SJSA1 (cell line): Measurements from ENCODE around the gene CDC45. TPM values are rescaled to one million over a fixed set of nuclear protein-coding genes. Genes with fewer than 3 reads are reported as not detected.
A peak's percentile ranks its signal among the peaks of the same experiment; 100 is the strongest.
"Not testable (repeated sequence)": the region's sequence is repeated elsewhere in the genome, so short reads cannot be mapped to it uniquely, and the experiment has no call there.

Experiments
- DNase-seq, 2 experiments: peaks; one replicate each; pipeline ENCODE4 v3.0.0-alpha.2; 2015 to 2020; ENCODE audit warnings: low spot score in 2 of 2, low read depth in 1 of 2
- H3K27ac ChIP-seq: fragments of 250-450 bp; sonication (Bioruptor Pico); 2 replicates; pipeline ENCODE4 v1.5.1; 2020; ENCODE audit warnings: mild to moderate bottlenecking, moderate library complexity
- H3K27me3 ChIP-seq: fragments of 250-450 bp; sonication (Bioruptor Pico); replicated peaks from 2 replicates; pipeline ENCODE4 v1.5.1; 2020; ENCODE audit warnings: mild to moderate bottlenecking, moderate library complexity
- H3K36me3 ChIP-seq: fragments of 250-450 bp; sonication (Bioruptor Pico); 2 replicates; pipeline ENCODE4 v1.5.1; 2020; ENCODE audit warnings: mild to moderate bottlenecking
- H3K4me1 ChIP-seq: fragments of 250-450 bp; sonication (Bioruptor Pico); replicated peaks from 2 replicates; pipeline ENCODE4 v1.6.1; 2021; ENCODE audit warnings: mild to moderate bottlenecking
- H3K4me3 ChIP-seq: fragments of 250-450 bp; sonication (Bioruptor Pico); 2 replicates; pipeline ENCODE4 v1.5.1; 2020; ENCODE audit warnings: mild to moderate bottlenecking
- H3K9me3 ChIP-seq: fragments of 250-450 bp; sonication (Bioruptor Pico); replicated peaks from 2 replicates; pipeline ENCODE4 v1.5.1; 2020; ENCODE audit warnings: mild to moderate bottlenecking
- total RNA-seq: library from RNA; depleted of rRNA; stranded (reverse); fragments of >200 nt; shearing (Covaris generic); gene quantifications from 2 replicates; pipeline ENCODE4 v1.2.3, GENCODE V29; 2014; rRNA removed

The CDC45 gene, protein sequence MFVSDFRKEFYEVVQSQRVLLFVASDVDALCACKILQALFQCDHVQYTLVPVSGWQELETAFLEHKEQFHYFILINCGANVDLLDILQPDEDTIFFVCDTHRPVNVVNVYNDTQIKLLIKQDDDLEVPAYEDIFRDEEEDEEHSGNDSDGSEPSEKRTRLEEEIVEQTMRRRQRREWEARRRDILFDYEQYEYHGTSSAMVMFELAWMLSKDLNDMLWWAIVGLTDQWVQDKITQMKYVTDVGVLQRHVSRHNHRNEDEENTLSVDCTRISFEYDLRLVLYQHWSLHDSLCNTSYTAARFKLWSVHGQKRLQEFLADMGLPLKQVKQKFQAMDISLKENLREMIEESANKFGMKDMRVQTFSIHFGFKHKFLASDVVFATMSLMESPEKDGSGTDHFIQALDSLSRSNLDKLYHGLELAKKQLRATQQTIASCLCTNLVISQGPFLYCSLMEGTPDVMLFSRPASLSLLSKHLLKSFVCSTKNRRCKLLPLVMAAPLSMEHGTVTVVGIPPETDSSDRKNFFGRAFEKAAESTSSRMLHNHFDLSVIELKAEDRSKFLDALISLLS
- 59.6 and 72.5 TPM in 2 replicates for total RNA-seq

DNA sequence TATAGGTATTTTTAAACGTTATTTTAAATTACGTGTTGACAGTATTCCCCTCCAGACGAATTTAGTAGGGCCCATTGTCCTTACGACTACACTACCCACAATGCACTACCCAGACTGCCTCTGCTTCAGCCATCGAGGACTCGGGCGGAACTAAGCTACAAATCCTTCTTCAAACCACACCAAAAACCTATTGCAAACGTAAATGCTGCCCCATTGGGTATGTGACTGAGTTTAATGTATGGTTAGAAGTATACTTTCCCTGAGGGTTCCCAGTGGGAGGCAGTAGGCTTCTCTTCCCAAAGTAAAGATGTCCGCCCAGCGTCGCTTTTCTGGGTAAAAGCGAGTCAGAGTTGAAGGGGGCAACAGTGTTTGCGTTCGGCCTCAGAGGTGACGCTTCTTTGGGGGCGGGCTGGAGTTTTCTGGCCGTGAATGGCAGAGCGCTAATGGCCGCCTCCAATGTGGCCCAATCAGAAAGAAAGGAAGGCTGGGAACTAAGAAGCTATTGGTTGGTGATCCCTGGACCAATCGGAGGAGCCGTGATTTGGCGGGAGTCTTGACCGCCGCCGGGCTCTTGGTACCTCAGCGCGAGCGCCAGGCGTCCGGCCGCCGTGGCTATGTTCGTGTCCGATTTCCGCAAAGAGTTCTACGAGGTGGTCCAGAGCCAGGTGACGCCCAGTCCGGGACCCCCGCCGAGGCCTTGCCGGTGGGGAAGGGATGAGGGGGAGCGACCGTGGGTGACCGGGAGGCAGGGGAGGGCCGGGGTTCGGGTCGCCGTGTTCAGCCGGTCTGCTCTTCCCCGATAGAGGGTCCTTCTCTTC lies at the start of gene CDC45:
Gene CDC45 (plus strand): TSS at position 566 of the 818 bp plus-strand sequence. CDS start 49 bp downstream, at position 615.
- Histone ChIP-seq H3K4me1 (peaks cover 17% of the 10 kb centered on the region), H3K36me3 (peaks cover 62% of the 10 kb centered on the region), H3K4me3 (peak within 1 kb of the TSS; percentile 64), H3K27me3 (no peaks in the 10 kb centered on the region), H3K9me3 (no peaks in the 10 kb centered on the region), H3K27ac (peak within 1 kb of the TSS; percentile 100)
- peak; percentile 97 to 99 for DNase-seq

DNA sequence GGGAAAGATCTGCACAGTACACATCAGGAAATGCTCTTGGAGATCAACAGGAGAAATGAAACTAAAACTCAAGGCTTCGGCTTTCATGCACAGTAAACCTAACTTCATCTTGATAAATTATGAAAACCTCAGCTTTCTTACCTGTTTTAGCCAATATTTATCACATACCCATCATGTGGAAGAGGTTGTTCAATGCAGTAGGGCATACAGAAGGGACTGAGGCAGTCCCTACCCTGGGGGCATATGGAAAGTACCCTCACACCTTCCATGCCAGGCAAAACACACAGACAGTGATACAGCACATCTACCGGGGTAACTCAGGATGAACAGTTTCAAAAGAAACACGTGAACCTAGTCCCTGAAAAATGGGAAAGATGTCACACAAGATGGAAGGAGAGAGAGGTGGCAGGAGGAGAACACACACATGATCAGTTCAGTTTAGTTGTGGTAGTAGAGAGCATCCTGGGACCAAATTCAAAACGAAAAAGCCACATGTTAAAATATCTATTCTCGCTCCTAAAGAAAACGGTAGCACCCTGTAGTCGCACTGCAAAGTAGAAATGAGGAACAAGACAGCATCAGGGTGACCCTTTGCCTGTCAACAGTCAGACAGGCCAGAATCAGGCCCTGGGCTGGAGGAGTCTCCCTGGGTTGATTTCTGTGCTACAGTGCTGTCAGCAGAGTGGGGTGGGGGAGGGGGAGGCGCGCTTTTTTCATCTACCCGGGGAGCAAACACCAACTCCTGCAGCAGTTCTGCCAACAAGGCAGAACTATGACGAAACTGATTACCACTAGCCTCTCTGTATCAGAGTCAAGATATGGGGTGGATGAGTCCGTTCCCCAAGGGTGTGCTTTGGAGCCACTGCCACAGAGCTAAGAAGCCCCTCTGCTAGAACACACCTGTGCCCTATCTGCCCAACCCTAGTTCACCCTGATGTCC lies 49.5 kb upstream of the CDC45 start:
- H3K27ac ChIP-seq: no peak overlapping the region
- H3K9me3 ChIP-seq: 0 out of 2 replicates have a peak, but pooled peaks cover 3% of the 10 kb centered on the region
- H3K36me3 ChIP-seq: peaks cover 39% of the 10 kb centered on the region
- H3K27me3 ChIP-seq: no peaks in the 10 kb centered on the region
- H3K4me3 ChIP-seq: peak overlapping the region; percentile 60
- DNase-seq: peak in 1 of 2 experiments; percentile 36
- peaks cover 24% of the 10 kb centered on the region for H3K4me1 ChIP-seq

GRCh38 chr22:19430890-19431541 lies 48.7 kb upstream of the CDC45 start:
- peak in 1 of 2 experiments; percentile 49 for DNase-seq
- Histone ChIP-seq H3K36me3 (peaks cover 47% of the 10 kb centered on the region), H3K4me3 (peak overlapping the region; percentile 60), H3K9me3 (0 out of 2 replicates have a peak, but pooled peaks cover 3% of the 10 kb centered on the region), H3K4me1 (peaks cover 24% of the 10 kb centered on the region), H3K27me3 (no peaks in the 10 kb centered on the region), H3K27ac (0 out of 2 replicates have a peak overlapping the region, but pooled peaks have one; percentile 4)

DNA sequence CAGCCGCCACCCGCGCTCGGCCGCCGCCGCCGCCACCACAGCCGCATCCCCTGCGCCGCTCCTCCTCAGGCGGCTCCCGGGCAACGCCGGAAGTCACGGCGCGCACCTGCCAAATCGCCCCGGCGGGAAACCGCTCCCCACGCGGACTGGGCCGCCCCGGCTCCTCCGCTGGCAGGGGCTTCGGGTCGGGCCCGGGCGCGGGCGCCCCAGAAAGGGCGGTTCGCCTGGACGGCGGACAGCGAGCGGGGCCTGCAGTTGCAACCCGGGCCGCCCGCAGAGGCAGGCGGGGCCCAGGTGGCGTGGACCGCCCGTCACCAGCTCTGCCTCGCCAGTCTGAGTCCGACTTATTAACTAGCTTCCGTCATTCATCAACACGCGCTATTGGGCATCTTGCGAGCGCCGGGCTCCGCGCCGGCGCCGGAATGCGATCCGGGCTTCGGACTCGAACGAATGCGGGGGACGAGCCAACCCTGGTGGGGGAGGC lies 48.0 kb upstream of the CDC45 start, which contains the start of gene HIRA:
Gene HIRA (minus strand): TSS at position 85 of the 484 bp plus-strand sequence. CDS start 257 bp downstream, outside the sequence.
- H3K4me3 ChIP-seq: peak within 1 kb of the TSS; percentile 60
- H3K36me3 ChIP-seq: peaks cover 53% of the 10 kb centered on the region
- H3K27me3 ChIP-seq: no peaks in the 10 kb centered on the region
- H3K4me1 ChIP-seq: peaks cover 24% of the 10 kb centered on the region
- H3K9me3 ChIP-seq: 0 out of 2 replicates have a peak, but pooled peaks cover 3% of the 10 kb centered on the region
- peak within 1 kb of the TSS; percentile 63 for H3K27ac ChIP-seq
- DNase-seq: peak; percentile 73 to 88

DNA sequence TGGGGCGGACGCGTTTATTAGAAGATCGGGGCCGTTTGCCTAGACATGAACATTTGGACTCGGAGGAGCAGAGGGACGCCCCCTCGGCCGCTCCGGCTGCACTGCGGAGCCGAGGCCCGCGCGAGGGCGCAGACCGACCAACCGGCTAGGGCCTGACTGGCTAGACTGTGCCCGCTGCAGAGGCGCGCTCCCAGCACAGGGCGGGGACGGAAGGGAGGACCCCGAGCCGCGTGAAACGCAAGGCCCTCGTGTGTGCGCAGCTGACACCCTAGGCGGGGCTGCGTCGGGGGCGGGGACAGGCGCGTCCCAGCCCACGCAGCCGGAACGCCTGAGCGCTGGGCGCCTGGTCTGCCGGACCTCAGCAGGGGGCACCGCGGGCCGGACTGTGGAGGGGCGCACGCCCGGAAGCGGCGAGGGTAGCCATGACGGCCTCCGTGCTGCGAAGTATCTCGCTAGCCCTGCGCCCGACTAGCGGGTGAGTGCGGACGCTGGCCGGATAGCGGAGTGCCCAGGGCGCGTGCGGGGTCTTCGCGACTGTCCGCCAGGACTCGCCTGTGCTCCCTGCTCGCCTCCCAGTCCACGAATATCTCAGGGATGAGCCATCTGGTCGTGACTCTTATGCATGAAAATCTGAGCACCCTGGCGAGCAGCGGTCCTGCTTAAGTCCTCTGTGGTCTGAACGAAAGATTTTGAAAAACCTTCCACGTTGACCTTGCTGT lies 47.4 kb upstream of the CDC45 start, which contains the start of gene MRPL40:
Gene MRPL40 (plus strand): TSS at position 413 of the 719 bp plus-strand sequence. CDS start 10 bp downstream, at position 423.
- Histone ChIP-seq H3K9me3 (0 out of 2 replicates have a peak, but pooled peaks cover 3% of the 10 kb centered on the region), H3K27me3 (no peaks in the 10 kb centered on the region), H3K36me3 (peaks cover 59% of the 10 kb centered on the region), H3K4me3 (peak within 1 kb of the TSS; percentile 60), H3K27ac (peak within 1 kb of the TSS; percentile 63), H3K4me1 (peaks cover 24% of the 10 kb centered on the region)
- DNase-seq: peak; percentile 95

DNA sequence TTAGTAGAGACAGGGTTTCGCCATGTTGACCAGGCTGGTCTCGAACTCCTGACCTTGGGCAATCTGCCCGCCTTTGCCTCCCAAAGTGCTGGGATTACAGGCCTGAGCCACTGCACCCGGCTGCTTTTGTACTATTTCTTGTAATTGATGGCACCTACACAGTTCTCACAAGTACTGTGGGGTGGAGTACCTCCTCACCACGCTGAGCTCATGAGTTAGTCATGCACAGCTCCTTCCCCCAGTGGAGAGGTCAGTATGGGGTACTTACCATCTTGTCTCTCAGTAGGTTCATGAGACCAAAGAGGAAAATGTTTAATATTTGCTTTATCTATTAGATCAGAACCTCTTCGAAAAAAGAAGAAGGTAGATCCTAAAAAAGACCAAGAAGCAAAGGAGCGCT lies 45.3 kb upstream of the CDC45 start:
- no peaks in the 10 kb centered on the region for H3K27me3 ChIP-seq
- H3K9me3 ChIP-seq: 0 out of 2 replicates have a peak, but pooled peaks cover 3% of the 10 kb centered on the region
- no peak overlapping the region for H3K27ac ChIP-seq
- H3K4me3 ChIP-seq: no peak overlapping the region
- peaks cover 66% of the 10 kb centered on the region for H3K36me3 ChIP-seq
- DNase-seq: no peak
- peaks cover 23% of the 10 kb centered on the region for H3K4me1 ChIP-seq

DNA sequence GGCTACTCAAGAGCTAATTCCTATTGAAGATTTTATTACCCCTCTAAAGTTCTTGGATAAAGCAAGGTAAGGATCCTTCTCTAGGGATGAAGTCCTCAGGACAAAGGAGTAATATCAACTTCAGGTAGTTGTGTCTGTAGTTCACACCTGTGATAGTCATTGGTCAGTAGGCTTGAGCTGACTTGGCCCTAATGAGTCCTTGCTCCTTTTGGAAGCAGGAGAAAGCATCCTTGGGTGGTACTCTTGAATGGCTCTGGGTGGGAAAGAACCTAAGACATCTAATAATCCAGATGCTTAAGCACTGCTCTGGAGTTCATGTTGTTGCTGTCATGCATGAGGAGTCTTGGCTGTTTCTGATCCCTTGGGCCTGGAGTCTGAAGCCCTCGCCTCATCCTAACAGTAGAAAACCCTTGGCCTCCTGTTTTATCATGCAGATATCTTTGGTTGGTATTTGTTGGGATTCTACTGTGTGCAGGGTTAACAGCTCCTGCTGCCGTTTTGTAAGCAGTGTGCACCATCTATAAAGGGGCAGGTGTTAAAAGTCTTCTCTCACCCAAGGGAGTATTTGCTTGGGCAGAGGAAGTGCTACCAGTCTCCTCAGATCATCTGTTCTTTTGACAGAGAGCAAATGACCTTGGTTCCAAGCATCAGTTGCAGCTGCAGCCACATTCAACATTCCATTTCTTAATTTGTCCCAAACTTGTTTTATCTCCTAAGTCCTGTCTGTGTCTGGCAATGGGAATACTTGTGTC lies 44.7 kb upstream of the CDC45 start:
- no peak overlapping the region for H3K27ac ChIP-seq
- peaks cover 17% of the 10 kb centered on the region for H3K4me1 ChIP-seq
- H3K4me3 ChIP-seq: no peak overlapping the region
- DNase-seq: no peak
- H3K27me3 ChIP-seq: no peaks in the 10 kb centered on the region
- H3K9me3 ChIP-seq: 0 out of 2 replicates have a peak, but pooled peaks cover 3% of the 10 kb centered on the region
- peaks cover 65% of the 10 kb centered on the region for H3K36me3 ChIP-seq

- H3K27ac ChIP-seq, DNase-seq, H3K9me3 ChIP-seq, H3K4me1 ChIP-seq, H3K4me3 ChIP-seq, H3K27me3 ChIP-seq: not testable (repeated sequence)
- peaks cover 69% of the 10 kb centered on the region for H3K36me3 ChIP-seq
Measured at GRCh38 chr22:19436444-19437161, 43.1 kb upstream of the CDC45 start.

DNA sequence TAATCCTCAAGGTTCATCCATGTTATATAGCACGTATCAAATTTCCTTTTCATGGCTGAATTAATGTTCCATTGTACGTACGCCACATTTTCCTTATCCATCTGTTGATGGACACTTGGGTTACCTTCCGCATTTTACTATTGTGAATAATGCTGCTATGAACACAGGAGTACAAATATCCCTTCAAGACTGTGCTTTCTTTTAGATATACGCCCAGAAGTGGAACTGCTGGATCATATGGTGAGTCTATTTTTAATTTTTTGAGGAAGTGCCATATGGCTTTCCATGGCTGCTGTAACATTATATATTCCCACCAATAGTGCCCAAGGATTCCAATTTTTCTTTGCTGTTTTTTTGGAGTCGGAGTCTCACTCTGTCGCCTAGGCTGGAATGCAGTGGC lies 41.4 kb upstream of the CDC45 start:
- DNase-seq: no peak
- H3K9me3 ChIP-seq: no peaks in the 10 kb centered on the region
- H3K27me3 ChIP-seq: no peaks in the 10 kb centered on the region
- peaks cover 65% of the 10 kb centered on the region for H3K36me3 ChIP-seq
- no peak overlapping the region for H3K27ac ChIP-seq
- H3K4me3 ChIP-seq: no peak overlapping the region
- H3K4me1 ChIP-seq: peaks cover 2% of the 10 kb centered on the region; the same call in 1 of the 2 replicates

- peaks cover 67% of the 10 kb centered on the region for H3K36me3 ChIP-seq
- no peak overlapping the region for H3K27ac ChIP-seq
- H3K27me3 ChIP-seq: no peaks in the 10 kb centered on the region
- H3K4me3 ChIP-seq: no peak overlapping the region
- DNase-seq: no peak
- H3K9me3 ChIP-seq: no peaks in the 10 kb centered on the region
- H3K4me1 ChIP-seq: no peaks in the 10 kb centered on the region
Measured at GRCh38 chr22:19440411-19441195, 39.1 kb upstream of the CDC45 start.
